ENCODE data around the gene LRRC28.
"Not testable (repeated sequence)": the region's sequence is repeated elsewhere in the genome, so short reads cannot be mapped to it uniquely, and the experiment has no call there.

The LRRC28 gene

GRCh38 chr15:99396375-99396774 lies 145.1 kb downstream of the LRRC28 start:
- no peak for DNase-seq (ENCODE audit: low read depth in 2 of 2)

DNA sequence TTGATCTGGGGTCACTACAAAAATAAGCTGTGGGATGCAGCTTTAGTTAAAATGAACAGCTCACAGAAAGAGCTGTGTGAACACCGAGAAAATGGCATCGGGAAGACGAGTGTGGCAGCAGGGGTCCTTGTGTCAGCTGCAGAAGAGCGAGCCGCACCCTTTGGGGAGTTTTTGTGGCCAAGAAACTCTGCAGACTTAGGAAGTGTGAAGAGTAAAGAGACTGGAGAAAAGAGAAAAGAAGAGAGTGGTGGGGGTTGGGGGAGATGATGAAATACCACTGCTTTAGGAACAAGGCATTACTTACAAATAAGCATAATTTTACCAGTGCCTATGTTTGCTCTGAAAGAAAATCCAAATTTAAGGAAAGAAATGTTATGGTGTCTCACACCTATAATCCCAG lies 147.8 kb downstream of the LRRC28 start:
- no peak for DNase-seq (ENCODE audit: low read depth in 2 of 2)

DNA sequence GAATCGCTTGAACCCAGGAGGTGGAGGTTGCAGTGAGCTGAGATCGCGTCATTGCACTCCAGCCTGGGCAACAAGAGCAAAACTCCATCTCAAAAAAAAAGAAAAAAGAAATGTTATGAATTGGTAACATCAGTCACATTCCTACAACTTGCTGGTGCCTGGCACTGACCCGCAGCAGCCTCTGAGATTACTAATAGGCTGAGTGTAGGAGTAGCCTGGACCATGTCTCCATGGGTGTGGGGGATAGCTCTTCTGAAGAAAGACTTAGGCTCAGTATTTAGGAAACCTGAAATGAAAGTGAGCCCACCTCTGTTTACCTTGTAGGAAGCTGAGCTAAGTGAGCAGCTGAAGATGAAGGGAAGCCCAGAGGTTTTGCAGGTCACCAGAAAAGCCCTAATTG lies 148.3 kb downstream of the LRRC28 start:
- DNase-seq (ENCODE audit: low read depth in 2 of 2): no peak

- DNase-seq (ENCODE audit: low read depth in 2 of 2): not testable (repeated sequence)
Observed at GRCh38 chr15:99401216-99401615, 149.9 kb downstream of the LRRC28 start.

DNA sequence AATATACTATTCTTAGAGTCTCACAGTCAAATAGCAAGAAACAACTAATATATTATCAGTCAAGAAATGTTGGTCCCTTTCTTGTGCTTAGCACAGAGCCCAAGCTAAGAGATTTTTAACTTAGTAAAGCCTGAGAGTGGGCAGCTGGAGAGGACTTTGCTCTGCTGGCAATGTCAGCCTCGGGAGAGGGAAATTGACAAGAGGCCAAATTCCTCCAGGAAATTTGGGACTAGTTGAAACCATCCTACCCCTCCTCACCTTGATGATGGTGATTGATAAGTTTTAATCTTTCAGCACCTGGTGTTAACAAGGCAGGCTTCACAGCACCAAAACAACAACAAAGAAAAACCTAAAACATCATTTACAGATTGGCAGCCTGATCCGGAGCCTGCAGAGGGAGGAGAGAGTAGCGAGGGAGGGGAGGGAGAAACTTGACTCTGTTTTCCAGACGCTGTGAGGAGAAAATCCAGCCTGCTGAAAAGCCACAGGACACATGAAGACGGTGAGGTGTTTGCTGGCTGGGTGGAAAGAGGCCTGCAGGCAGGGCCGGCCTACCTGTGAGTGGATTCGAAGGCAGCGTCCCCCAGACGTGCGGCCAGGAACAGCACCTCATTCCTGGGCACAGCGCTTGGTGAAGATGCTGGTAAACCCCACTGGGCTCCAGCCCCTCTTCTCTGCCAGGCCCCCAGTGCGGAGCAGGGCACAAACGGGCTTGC lies 150.9 kb downstream of the LRRC28 start:
- no peak for DNase-seq (ENCODE audit: low read depth in 2 of 2)

GRCh38 chr15:99403597-99403996 lies 152.3 kb downstream of the LRRC28 start:
- DNase-seq (ENCODE audit: low read depth in 2 of 2): no peak

- no peak for DNase-seq (ENCODE audit: low read depth in 2 of 2)
Observed at GRCh38 chr15:99404454-99404853, 153.2 kb downstream of the LRRC28 start.

DNA sequence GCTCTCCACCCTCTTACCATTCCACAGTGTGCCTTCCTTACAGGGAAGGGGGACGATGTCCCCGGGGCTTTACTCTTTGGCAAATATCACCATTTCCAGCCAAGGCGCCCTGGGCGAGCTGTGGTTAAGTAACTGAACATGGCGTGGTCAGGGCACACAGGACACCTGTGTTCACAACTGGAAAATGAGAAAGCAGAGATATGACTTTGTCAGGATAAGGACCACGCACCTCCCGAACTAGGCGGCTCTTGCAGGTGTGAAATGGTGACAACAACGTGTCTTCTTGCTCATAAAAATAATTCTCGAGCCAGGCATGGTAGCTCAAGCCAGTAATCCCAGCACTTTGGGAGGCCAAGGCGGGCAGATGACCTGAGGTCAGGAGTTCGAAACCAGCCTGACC lies 154.8 kb downstream of the LRRC28 start:
- no peak for DNase-seq (ENCODE audit: low read depth in 2 of 2)

DNA sequence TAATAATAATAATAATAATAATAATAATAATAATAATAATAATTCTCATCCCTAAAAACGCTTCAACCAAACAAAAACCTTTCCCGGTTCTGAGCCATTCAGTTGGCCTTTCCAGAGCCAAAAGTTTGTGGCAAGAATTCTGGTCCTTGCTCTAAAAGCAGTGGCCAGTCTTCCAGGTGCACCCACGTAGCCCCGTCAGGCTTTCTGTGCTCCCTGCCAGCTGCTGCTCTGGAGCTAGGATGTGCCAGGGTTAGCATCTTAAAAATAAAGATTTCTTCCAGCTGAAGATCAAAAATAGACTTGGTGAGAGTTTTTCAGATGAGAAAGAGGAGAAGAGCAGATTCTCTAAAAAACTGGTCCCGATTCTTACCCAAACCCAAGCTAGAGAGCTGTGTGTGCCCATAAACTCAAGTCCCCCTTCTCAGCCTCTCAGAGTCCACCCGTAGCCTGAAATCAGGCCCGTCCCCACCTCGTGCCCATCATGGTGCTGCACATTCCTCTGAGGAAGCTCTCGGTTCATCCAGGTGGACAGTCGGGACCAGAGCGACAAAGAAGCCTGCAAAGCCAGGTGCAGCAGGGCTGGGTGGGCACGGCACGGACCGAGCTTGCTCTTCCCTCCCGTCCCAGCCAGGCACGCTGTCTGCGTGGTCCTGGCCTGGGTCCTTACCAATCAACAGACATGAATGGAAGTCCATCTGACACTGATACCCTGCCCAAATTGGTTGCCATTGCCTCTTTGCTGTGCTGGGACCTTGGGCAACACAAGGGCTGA lies 155.6 kb downstream of the LRRC28 start:
- no peak for DNase-seq (ENCODE audit: low read depth in 2 of 2)

DNA sequence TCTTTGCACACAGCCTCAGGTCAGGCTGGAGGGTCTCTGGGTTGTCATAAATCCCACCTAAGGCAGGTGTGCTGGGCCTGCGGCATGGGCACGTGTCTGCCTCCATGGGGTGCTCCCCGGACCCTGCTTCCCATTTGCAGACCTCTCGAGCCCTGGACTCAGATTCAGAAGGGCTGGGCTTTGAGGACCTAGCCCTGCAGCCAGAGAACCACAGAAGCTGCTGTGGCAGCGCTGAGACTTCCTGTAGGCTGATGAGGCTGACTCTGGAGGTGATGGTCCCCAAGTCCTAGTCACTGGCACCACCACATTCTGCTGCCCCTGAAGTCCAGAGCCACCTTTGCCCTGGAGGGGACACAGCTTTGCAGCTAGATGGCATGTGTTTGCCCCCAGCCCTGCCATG lies 156.4 kb downstream of the LRRC28 start:
- no peak for DNase-seq (ENCODE audit: low read depth in 2 of 2)

DNA sequence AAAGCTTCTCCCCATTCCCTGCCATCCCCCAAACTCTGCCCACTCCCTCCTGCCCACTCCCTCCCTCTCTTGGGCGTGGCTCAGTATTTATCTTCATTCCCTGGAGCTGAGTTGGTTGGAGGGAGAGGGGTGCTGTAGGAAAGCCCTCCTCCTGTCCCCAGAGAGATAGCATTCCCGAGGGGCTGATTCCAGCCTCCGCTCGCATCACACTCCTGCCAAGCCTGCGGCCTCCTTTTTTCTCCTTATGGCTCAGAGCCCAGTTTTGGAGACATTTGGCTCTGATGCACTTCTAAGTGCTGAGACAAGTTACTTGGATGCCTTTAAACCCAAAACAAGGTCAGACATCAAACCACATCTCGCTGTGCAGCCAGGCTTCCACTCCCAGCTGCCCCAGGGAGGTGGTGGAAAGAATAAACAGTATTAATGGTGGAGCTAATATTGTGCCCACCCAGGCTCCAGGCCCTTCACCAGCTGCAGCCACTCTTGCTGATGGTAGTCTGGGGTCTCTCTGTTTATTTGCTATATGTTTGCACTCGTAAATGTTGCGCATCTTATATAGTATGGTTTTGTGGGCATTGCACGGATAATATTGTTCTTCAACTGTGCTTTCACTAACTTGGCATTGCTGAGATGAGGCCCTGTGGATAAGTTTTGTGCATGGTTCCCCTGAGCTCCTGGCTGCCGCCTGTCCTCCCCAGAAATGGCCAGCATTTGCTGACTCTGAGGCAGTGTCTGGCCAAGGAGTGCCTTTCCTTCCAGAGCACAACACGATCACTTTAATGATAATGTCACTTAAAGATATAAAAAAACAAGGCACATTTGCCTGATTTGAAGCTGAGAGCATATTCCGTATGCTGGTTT lies 157.2 kb downstream of the LRRC28 start:
- DNase-seq (ENCODE audit: low read depth in 2 of 2): no peak

- DNase-seq (ENCODE audit: low read depth in 2 of 2): no peak
Observed at GRCh38 chr15:99409097-99409473, 157.8 kb downstream of the LRRC28 start.

GRCh38 chr15:99409560-99409959 lies 158.3 kb downstream of the LRRC28 start:
- no peak for DNase-seq (ENCODE audit: low read depth in 2 of 2)

- DNase-seq (ENCODE audit: low read depth in 2 of 2): no peak
Observed at GRCh38 chr15:99410477-99410876, 159.2 kb downstream of the LRRC28 start.

GRCh38 chr15:99411234-99411633 lies 160.0 kb downstream of the LRRC28 start:
- DNase-seq (ENCODE audit: low read depth in 2 of 2): no peak

DNA sequence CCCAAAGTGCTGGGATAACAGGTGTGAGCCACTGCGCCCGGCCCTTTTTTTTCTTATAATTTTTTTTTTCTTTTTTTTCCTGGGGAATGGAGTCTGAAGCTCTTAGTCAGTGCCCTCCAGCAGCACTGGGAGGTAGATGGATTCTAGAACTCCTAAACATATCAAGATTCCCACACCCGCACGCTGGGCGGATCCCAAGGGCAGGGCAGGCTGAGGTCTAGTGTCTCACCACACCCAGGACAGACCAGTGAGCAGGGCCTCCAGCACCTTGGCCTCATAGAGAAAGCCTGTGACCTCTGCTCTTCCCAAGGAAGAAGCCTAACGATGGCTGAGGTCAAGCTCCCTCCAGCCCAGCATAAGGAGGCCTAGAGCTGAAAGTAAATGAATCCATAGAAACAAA lies 160.8 kb downstream of the LRRC28 start:
- DNase-seq (ENCODE audit: low read depth in 2 of 2): no peak

DNA sequence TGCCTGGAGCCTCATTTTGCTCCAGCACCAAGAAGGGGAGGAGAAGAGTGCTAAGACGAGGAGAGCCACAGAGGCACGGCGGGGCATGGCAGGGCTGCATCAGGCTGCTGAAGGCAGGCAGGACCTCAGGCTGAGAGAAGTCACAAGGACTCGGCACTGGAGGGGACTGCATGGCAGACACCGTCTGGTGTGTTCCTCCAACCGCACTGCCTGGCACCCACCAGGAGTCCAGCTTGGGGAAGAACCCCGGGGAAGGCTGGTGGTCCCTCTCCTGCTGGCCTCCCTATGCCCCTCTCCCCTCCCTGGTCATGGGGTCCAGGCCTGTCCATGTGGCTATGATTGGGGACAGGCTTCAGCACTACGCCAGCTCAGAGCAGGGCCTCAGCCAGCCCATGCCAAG lies 161.3 kb downstream of the LRRC28 start:
- no peak for DNase-seq (ENCODE audit: low read depth in 2 of 2)

- no peak for DNase-seq (ENCODE audit: low read depth in 2 of 2)
Observed at GRCh38 chr15:99413955-99414754, 162.9 kb downstream of the LRRC28 start.

GRCh38 chr15:99414755-99415731 lies 163.8 kb downstream of the LRRC28 start:
- DNase-seq (ENCODE audit: low read depth in 2 of 2): no peak

Measured in activated CD4-positive, alpha-beta T cell treated with anti-CD3 and anti-CD28 coated beads for 24 hours (primary cell).